Measurements from ENCODE around the gene TRIM63.

- TF ChIP-seq SPI1 (IDR thresholded peaks at IDR 0.05; ENCODE audit: borderline replicate concordance, low read depth, low read length) (no peak), E4F1 (CRISPR knock-in tag; IDR thresholded peaks at IDR 0.05; ENCODE audit: borderline replicate concordance) (no peak), MXI1 (IDR thresholded peaks at IDR 0.05; ENCODE audit: low read depth, low read length) (no peak), CTCF (IDR thresholded peaks at IDR 0.05 in 2 of 3, conservative IDR thresholded peaks at IDR 0.05 in 1 of 3; ENCODE audit: insufficient read depth in 2 of 3, low read depth in 1 of 3, low read length in 3 of 3) (no peak), CUX1 (CRISPR knock-in tag; IDR thresholded peaks at IDR 0.05) (no peak), CHD1 (IDR thresholded peaks at IDR 0.05; ENCODE audit: low read length) (no peak), MYC (IDR thresholded peaks at IDR 0.05; ENCODE audit: low read depth, low read length) (no peak), MYC (CRISPR knock-in tag; IDR thresholded peaks at IDR 0.05; ENCODE audit: borderline replicate concordance, low read depth) (no peak), PATZ1 (CRISPR knock-in tag; IDR thresholded peaks at IDR 0.05; ENCODE audit: borderline replicate concordance) (no peak), POLR2H (tag; IDR thresholded peaks at IDR 0.05; ENCODE audit: low read depth) (no peak), ZNF217 (CRISPR knock-in tag; IDR thresholded peaks at IDR 0.05) (no peak), GTF2F1 (IDR thresholded peaks at IDR 0.05; ENCODE audit: low read depth, low read length) (no peak), GABPB1 (CRISPR knock-in tag; IDR thresholded peaks at IDR 0.05) (no peak), ZNF239 (CRISPR knock-in tag; IDR thresholded peaks at IDR 0.05) (no peak)
These were observed 52.1 kb downstream of the TRIM63 start for GRCh38 chr1:26015358-26015757.
